WTC11 (cell line): ENCODE results near the gene NAB1. TPM values are rescaled to one million over a fixed set of nuclear protein-coding genes. Genes with fewer than 3 reads are reported as not detected.
A peak's percentile ranks its signal among the peaks of the same experiment; 100 is the strongest.

Experiments used
- ATAC-seq: fragments of 200-7000 bp; cut with Tn5 transposase; 2 replicates; pipeline ENCODE4 v1.10.0; 2021; ENCODE audit warnings: mild to moderate bottlenecking, moderate library complexity
- CTCF ChIA-PET: fragments of 300-600 bp; sonication (Branson Sonifier 250); formaldehyde crosslinking; loops from one replicate; lab custom pipeline; 2021; ENCODE audit warnings: antibody characterized with exemption; lab: Charles Lee
- POLR2A ChIA-PET: fragments of 350-600 bp; sonication (Branson Sonifier 250); formaldehyde crosslinking; loops from one replicate; lab custom pipeline; 2021; ENCODE audit warnings: antibody characterized with exemption; lab: Charles Lee
- DNase-seq: peaks from one replicate; pipeline ENCODE4 v3.0.0; 2021; ENCODE audit warnings: low spot score
- H3K27ac Mint-ChIP-seq: 2 replicates; pipeline ENCODE4 v1.8.0; 2021; ENCODE audit warnings: mixed read lengths
- H3K27me3 Mint-ChIP-seq: 2 replicates; pipeline ENCODE4 v1.8.0; 2021; ENCODE audit warnings: low read depth, mild to moderate bottlenecking, moderate library complexity, mixed read lengths
- H3K36me3 Mint-ChIP-seq: 2 replicates; pipeline ENCODE4 v1.8.0; 2021; ENCODE audit warnings: mixed read lengths
- H3K4me1 Mint-ChIP-seq: 2 replicates; pipeline ENCODE4 v1.8.0; 2022; ENCODE audit warnings: mixed read lengths
- H3K4me3 Mint-ChIP-seq: 2 replicates; pipeline ENCODE4 v1.8.0; 2021; ENCODE audit warnings: mild to moderate bottlenecking, moderate library complexity, mixed read lengths
- H3K9me3 Mint-ChIP-seq: 2 replicates; pipeline ENCODE4 v1.8.0; 2021; ENCODE audit warnings: mixed read lengths
- CREM ChIP-seq: sonication (generic); formaldehyde crosslinking; IDR thresholded peaks from 2 replicates; pipeline ENCODE4 v1.8.1; 2022; ENCODE audit warnings: mild to moderate bottlenecking, missing genetic modification reagents, moderate library complexity
- CTCF ChIP-seq: fragments of 200-600 bp; IDR thresholded peaks from 2 replicates; pipeline ENCODE4 v1.8.0; 2022; ENCODE audit warnings: antibody characterized with exemption
- ESRRA ChIP-seq: sonication (generic); formaldehyde crosslinking; IDR thresholded peaks from 2 replicates; pipeline ENCODE4 v1.8.1; 2022; ENCODE audit warnings: mild to moderate bottlenecking, missing genetic modification reagents, borderline replicate concordance
- FOXK1 ChIP-seq: sonication (generic); formaldehyde crosslinking; IDR thresholded peaks from 2 replicates; pipeline ENCODE4 v1.8.0; 2022; ENCODE audit warnings: mild to moderate bottlenecking, moderate library complexity, missing genetic modification reagents
- FOXP4 ChIP-seq: sonication (generic); formaldehyde crosslinking; IDR thresholded peaks from 2 replicates; pipeline ENCODE4 v1.8.0; 2022; ENCODE audit warnings: mild to moderate bottlenecking, missing genetic modification reagents
- HMGXB4 ChIP-seq: sonication (generic); formaldehyde crosslinking; IDR thresholded peaks from 2 replicates; pipeline ENCODE4 v1.8.1; 2023; ENCODE audit warnings: mild to moderate bottlenecking, moderate library complexity, missing genetic modification reagents
- JAZF1 ChIP-seq: fragments of 250-450 bp; sonication (Bioruptor Pico); IDR thresholded peaks from 2 replicates; pipeline ENCODE4 v1.9.0; 2021; ENCODE audit warnings: moderate library complexity, mild to moderate bottlenecking, inconsistent platforms
- KAT7 ChIP-seq: sonication (generic); formaldehyde crosslinking; IDR thresholded peaks from 2 replicates; pipeline ENCODE4 v1.8.1; 2023; ENCODE audit warnings: missing genetic modification reagents, mild to moderate bottlenecking, borderline replicate concordance
- MXD4 ChIP-seq: fragments of 250-450 bp; sonication (Bioruptor Pico); IDR thresholded peaks from 2 replicates; pipeline ENCODE4 v1.8.0; 2021; ENCODE audit warnings: mild to moderate bottlenecking, moderate library complexity, borderline replicate concordance
- NR3C1 ChIP-seq: sonication (generic); formaldehyde crosslinking; conservative IDR thresholded peaks from 2 replicates; pipeline ENCODE4 v1.8.1; 2023; ENCODE audit warnings: low read depth, mild to moderate bottlenecking, missing genetic modification reagents
- PRRX2 ChIP-seq: fragments of 250-450 bp; sonication (Bioruptor Pico); IDR thresholded peaks from 2 replicates; pipeline ENCODE4 v1.8.0; 2021; ENCODE audit warnings: mild to moderate bottlenecking
- SMAD4 ChIP-seq: sonication (generic); formaldehyde crosslinking; IDR thresholded peaks from 2 replicates; pipeline ENCODE4 v1.8.0; 2022; ENCODE audit warnings: mild to moderate bottlenecking, missing genetic modification reagents
- SOX15 ChIP-seq: fragments of 250-450 bp; sonication (Bioruptor Pico); IDR thresholded peaks from 2 replicates; pipeline ENCODE4 v1.9.0; 2021; ENCODE audit warnings: mild to moderate bottlenecking
- ZNF138 ChIP-seq: sonication (generic); formaldehyde crosslinking; conservative IDR thresholded peaks from 2 replicates; pipeline ENCODE4 v1.8.1; 2022; ENCODE audit warnings: mild to moderate bottlenecking, moderate library complexity, missing genetic modification reagents
- ZNF317 ChIP-seq: sonication (generic); formaldehyde crosslinking; IDR thresholded peaks from 2 replicates; pipeline ENCODE4 v1.8.1; 2023; ENCODE audit warnings: low read depth, mild to moderate bottlenecking, moderate library complexity, missing genetic modification reagents, borderline replicate concordance
- ZNF396 ChIP-seq: fragments of 250-450 bp; sonication (Bioruptor Pico); IDR thresholded peaks from 2 replicates; pipeline ENCODE4 v1.8.0; 2021; ENCODE audit warnings: mild to moderate bottlenecking, moderate library complexity, borderline replicate concordance
- ZNF423 ChIP-seq: fragments of 250-450 bp; sonication (Bioruptor Pico); IDR thresholded peaks from 2 replicates; pipeline ENCODE4 v2.1.2; 2022; ENCODE audit warnings: mild to moderate bottlenecking, moderate library complexity
- ZNF671 ChIP-seq: fragments of 250-450 bp; sonication (Bioruptor Pico); IDR thresholded peaks from 2 replicates; pipeline ENCODE4 v1.8.0; 2021; ENCODE audit warnings: mild to moderate bottlenecking
- ZSCAN18 ChIP-seq: fragments of 250-450 bp; sonication (Bioruptor Pico); IDR thresholded peaks from 2 replicates; pipeline ENCODE4 v2.1.2; 2022; ENCODE audit warnings: mild to moderate bottlenecking, moderate library complexity
- total RNA-seq: library from RNA; stranded (reverse); gene quantifications from 3 replicates; pipeline ENCODE4 v1.2.3, GENCODE V29; 2021
- TF ChIP-seq, protein P1 (sequence below): sonication (generic); formaldehyde crosslinking; IDR thresholded peaks from 2 replicates; pipeline ENCODE4 v1.8.0; 2022; ENCODE audit warnings: missing genetic modification reagents
- TF ChIP-seq, protein P2 (sequence below): fragments of 250-450 bp; sonication (Bioruptor Pico); IDR thresholded peaks from 2 replicates; pipeline ENCODE4 v1.9.0; 2021; ENCODE audit warnings: mild to moderate bottlenecking
- TF ChIP-seq, protein P3 (sequence below): sonication (generic); formaldehyde crosslinking; IDR thresholded peaks from 2 replicates; pipeline ENCODE4 v1.8.0; 2022; ENCODE audit warnings: mild to moderate bottlenecking, missing genetic modification reagents

NAB1 gene
- total RNA-seq, 1 experiment from 2014 or later = 32.0 TPM

GRCh38 chr2:190679391-190679790, 30.5 kb downstream of the NAB1 start:
- Mint-ChIP-seq H3K9me3 (no peaks in the 10 kb centered on the region), H3K4me3 (no peak overlapping the region), H3K36me3 (no peaks in the 10 kb centered on the region), H3K27me3 (no peaks in the 10 kb centered on the region), H3K27ac (0 out of 2 replicates have a peak overlapping the region, but pooled peaks have one; percentile 50), H3K4me1 (peaks cover 60% of the 10 kb centered on the region)
- no peak for ATAC-seq
- TF ChIP-seq MXD4 (CRISPR knock-in tag) (no peak), JAZF1 (CRISPR knock-in tag) (no peak), ZSCAN18 (CRISPR knock-in tag) (no peak), HMGXB4 (CRISPR knock-in tag) (no peak), ZNF396 (CRISPR knock-in tag) (no peak), ZNF423 (CRISPR knock-in tag) (no peak), ZNF671 (CRISPR knock-in tag) (no peak), ZNF317 (no peak), FOXK1 (CRISPR knock-in tag) (no peak), PRRX2 (no peak), CREM (CRISPR knock-in tag) (no peak), SMAD4 (no peak), ZNF138 (CRISPR knock-in tag) (no peak)
- TF ChIP-seq, protein P1, sequence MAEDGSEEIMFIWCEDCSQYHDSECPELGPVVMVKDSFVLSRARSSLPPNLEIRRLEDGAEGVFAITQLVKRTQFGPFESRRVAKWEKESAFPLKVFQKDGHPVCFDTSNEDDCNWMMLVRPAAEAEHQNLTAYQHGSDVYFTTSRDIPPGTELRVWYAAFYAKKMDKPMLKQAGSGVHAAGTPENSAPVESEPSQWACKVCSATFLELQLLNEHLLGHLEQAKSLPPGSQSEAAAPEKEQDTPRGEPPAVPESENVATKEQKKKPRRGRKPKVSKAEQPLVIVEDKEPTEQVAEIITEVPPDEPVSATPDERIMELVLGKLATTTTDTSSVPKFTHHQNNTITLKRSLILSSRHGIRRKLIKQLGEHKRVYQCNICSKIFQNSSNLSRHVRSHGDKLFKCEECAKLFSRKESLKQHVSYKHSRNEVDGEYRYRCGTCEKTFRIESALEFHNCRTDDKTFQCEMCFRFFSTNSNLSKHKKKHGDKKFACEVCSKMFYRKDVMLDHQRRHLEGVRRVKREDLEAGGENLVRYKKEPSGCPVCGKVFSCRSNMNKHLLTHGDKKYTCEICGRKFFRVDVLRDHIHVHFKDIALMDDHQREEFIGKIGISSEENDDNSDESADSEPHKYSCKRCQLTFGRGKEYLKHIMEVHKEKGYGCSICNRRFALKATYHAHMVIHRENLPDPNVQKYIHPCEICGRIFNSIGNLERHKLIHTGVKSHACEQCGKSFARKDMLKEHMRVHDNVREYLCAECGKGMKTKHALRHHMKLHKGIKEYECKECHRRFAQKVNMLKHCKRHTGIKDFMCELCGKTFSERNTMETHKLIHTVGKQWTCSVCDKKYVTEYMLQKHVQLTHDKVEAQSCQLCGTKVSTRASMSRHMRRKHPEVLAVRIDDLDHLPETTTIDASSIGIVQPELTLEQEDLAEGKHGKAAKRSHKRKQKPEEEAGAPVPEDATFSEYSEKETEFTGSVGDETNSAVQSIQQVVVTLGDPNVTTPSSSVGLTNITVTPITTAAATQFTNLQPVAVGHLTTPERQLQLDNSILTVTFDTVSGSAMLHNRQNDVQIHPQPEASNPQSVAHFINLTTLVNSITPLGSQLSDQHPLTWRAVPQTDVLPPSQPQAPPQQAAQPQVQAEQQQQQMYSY (CRISPR knock-in tag) = no peak
- TF ChIP-seq, protein P2, sequence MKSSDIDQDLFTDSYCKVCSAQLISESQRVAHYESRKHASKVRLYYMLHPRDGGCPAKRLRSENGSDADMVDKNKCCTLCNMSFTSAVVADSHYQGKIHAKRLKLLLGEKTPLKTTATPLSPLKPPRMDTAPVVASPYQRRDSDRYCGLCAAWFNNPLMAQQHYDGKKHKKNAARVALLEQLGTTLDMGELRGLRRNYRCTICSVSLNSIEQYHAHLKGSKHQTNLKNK (CRISPR knock-in tag) = no peak
- ChIA-PET POLR2A (no interaction called here), CTCF (interaction anchor here (0.5 to 5.0 kb wide), 19 partner anchors 10 to 776 kb away, joined by 3 to 41 read pairs (median 5); partner anchors contain the start of gene NAB1)
- no peak for DNase-seq

GRCh38 chr2:190679813-190680591, 31.1 kb downstream of the NAB1 start:
- CTCF ChIA-PET = interaction anchor here (0.5 to 5.0 kb wide), 34 partner anchors 10 to 777 kb away, joined by 3 to 41 read pairs (median 4); partner anchors contain the start of gene NAB1
- Mint-ChIP-seq H3K36me3 (no peaks in the 10 kb centered on the region), H3K27me3 (no peaks in the 10 kb centered on the region), H3K27ac (peak overlapping the region; percentile 50), H3K4me3 (peak overlapping the region; percentile 38), H3K4me1 (peaks cover 63% of the 10 kb centered on the region), H3K9me3 (no peaks in the 10 kb centered on the region)
- POLR2A ChIA-PET = interaction anchor here (1.0 kb wide), 1 partner anchor 136 kb away, joined by 3 read pairs; no protein-coding TSS in a partner anchor
- TF ChIP-seq FOXK1 (CRISPR knock-in tag) = 0 out of 2 replicates have a peak, but pooled peaks have one; percentile 39
- TF ChIP-seq NR3C1 (CRISPR knock-in tag) = no peak
- no peak for TF ChIP-seq KAT7 (CRISPR knock-in tag)
- TF ChIP-seq FOXP4 = 0 out of 2 replicates have a peak, but pooled peaks have one; percentile 39
- no peak for TF ChIP-seq ESRRA (CRISPR knock-in tag)
- TF ChIP-seq, protein P3, sequence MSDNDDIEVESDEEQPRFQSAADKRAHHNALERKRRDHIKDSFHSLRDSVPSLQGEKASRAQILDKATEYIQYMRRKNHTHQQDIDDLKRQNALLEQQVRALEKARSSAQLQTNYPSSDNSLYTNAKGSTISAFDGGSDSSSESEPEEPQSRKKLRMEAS (CRISPR knock-in tag) = 0 out of 2 replicates have a peak, but pooled peaks have one; percentile 1
- peak; percentile 58 for TF ChIP-seq CTCF
- TF ChIP-seq SOX15 = no peak
- DNase-seq = peak; percentile 83
- peak; percentile 95 for ATAC-seq
